SK-N-SH (cell line): ENCODE results near the gene ATP8A2.
"Not testable (repeated sequence)": the region's sequence is repeated elsewhere in the genome, so short reads cannot be mapped to it uniquely, and the experiment has no call there.

Experiments
- CTCF ChIP-seq: fragments of 200-600 bp; sonication (generic); IDR thresholded peaks from 2 replicates; pipeline ENCODE4 v1.6.1; 2017; ENCODE audit warnings: antibody characterized with exemption, mild to moderate bottlenecking, moderate library complexity
- JUND ChIP-seq: IDR thresholded peaks from 2 replicates; pipeline ENCODE4 v1.4.0; 2012
- MXI1 ChIP-seq: IDR thresholded peaks from 2 replicates; pipeline ENCODE4 v1.6.1; 2012; ENCODE audit warnings: mild to moderate bottlenecking, low read depth, low read length, improper control_type of control experiment
- POLR2AphosphoS5 ChIP-seq: IDR thresholded peaks from 2 replicates; pipeline ENCODE4 v1.6.1; 2012; ENCODE audit warnings: low read depth, low read length
- RAD21 ChIP-seq: IDR thresholded peaks from 2 replicates; pipeline ENCODE4 v1.6.1; 2012; ENCODE audit warnings: mild to moderate bottlenecking, low read length
- USF2 ChIP-seq: fragments of 150-350 bp; IDR thresholded peaks from 2 replicates; pipeline ENCODE4 v1.6.1; 2017; ENCODE audit warnings: antibody characterized with exemption, low read length, low read depth, borderline replicate concordance
- TF ChIP-seq, protein P1 (sequence below): IDR thresholded peaks from 2 replicates; pipeline ENCODE4 v1.6.1; 2012; ENCODE audit warnings: mild to moderate bottlenecking, low read depth, low read length, moderate library complexity

DNA sequence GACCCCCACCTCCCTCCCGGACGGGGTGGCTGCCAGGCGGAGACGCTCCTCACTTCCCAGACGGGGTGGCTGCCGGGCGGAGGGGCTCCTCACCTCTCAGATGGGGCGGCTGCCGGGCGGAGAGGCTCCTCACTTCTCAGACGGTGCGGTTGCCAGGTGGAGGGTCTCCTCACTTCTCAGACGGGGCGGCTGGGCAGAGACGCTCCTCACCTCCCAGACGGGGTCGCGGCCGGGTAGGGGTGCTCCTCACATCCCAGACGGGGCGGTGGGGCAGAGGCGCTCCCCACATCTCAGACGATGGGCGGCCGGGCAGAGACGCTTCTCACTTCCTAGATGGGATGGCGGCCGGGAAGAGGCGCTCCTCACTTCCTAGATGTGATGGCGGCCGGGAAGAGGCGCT is 141.3 kb downstream of the ATP8A2 start:
- not testable (repeated sequence) for TF ChIP-seq CTCF, RAD21, USF2, POLR2AphosphoS5, MXI1, JUND
- TF ChIP-seq, protein P1, sequence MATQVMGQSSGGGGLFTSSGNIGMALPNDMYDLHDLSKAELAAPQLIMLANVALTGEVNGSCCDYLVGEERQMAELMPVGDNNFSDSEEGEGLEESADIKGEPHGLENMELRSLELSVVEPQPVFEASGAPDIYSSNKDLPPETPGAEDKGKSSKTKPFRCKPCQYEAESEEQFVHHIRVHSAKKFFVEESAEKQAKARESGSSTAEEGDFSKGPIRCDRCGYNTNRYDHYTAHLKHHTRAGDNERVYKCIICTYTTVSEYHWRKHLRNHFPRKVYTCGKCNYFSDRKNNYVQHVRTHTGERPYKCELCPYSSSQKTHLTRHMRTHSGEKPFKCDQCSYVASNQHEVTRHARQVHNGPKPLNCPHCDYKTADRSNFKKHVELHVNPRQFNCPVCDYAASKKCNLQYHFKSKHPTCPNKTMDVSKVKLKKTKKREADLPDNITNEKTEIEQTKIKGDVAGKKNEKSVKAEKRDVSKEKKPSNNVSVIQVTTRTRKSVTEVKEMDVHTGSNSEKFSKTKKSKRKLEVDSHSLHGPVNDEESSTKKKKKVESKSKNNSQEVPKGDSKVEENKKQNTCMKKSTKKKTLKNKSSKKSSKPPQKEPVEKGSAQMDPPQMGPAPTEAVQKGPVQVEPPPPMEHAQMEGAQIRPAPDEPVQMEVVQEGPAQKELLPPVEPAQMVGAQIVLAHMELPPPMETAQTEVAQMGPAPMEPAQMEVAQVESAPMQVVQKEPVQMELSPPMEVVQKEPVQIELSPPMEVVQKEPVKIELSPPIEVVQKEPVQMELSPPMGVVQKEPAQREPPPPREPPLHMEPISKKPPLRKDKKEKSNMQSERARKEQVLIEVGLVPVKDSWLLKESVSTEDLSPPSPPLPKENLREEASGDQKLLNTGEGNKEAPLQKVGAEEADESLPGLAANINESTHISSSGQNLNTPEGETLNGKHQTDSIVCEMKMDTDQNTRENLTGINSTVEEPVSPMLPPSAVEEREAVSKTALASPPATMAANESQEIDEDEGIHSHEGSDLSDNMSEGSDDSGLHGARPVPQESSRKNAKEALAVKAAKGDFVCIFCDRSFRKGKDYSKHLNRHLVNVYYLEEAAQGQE: not testable (repeated sequence)
